ENCODE results near the gene ARL5A. TPM values are rescaled to one million over a fixed set of nuclear protein-coding genes. Genes with fewer than 3 reads are reported as not detected.

Gene ARL5A
- total RNA-seq, 2 experiments from 2014 or later, result 54.6 to 63.2 TPM

- CTCF ChIA-PET, result interaction anchor here (0.8 to 2.4 kb wide), 2 partner anchors 37 to 197 kb away, joined by 3 to 9 read pairs; no protein-coding TSS in a partner anchor
- intact Hi-C loops (cut with micrococcal nuclease), result loop anchor here (1.0 to 10.0 kb wide), 10 partner anchors 9 to 889 kb away; partner anchors contain the start of genes ARL6IP6, RBM43 and STAM2
- Mint-ChIP-seq H3K4me1 (ENCODE audit: low read depth) (peaks cover 37% of the 10 kb centered on the region), H3K4me3 (peak overlapping the region; percentile 93), H3K27ac (peak overlapping the region; percentile 79), H3K27me3 (no peaks in the 10 kb centered on the region), H3K36me3 (no peaks in the 10 kb centered on the region), H3K9me3 (no peaks in the 10 kb centered on the region)
- DNase-seq, result no peak
- POLR2A ChIA-PET, result interaction anchor here (1.3 to 1.9 kb wide), 2 partner anchors 9 to 888 kb away, joined by 4 to 18 read pairs; partner anchors contain the start of gene PRPF40A
These were observed 686 bp upstream of the ARL5A start for GRCh38 chr2:151828890-151829324.

- Mint-ChIP-seq H3K4me1 (ENCODE audit: low read depth) (peaks cover 50% of the 10 kb centered on the region), H3K9me3 (no peaks in the 10 kb centered on the region), H3K27ac (peak overlapping the region; percentile 76), H3K4me3 (peak overlapping the region; percentile 93), H3K36me3 (no peaks in the 10 kb centered on the region), H3K27me3 (no peaks in the 10 kb centered on the region)
- CTCF ChIA-PET, result interaction anchor here (0.8 to 2.4 kb wide), 3 partner anchors 13 to 198 kb away, joined by 3 to 9 read pairs (median 3); no protein-coding TSS in a partner anchor
- POLR2A ChIA-PET, result interaction anchor here (0.6 to 1.9 kb wide), 5 partner anchors 8 to 890 kb away, joined by 3 to 18 read pairs (median 4); partner anchors contain the start of gene PRPF40A
- intact Hi-C loops (cut with micrococcal nuclease), result loop anchor here (1.0 to 10.0 kb wide), 10 partner anchors 7 to 891 kb away; partner anchors contain the start of genes ARL6IP6, RBM43 and STAM2
- DNase-seq, result peak; percentile 31
These were observed 568 bp downstream of the ARL5A start for GRCh38 chr2:151827564-151828142.

- no peak overlapping the region for H3K27ac Mint-ChIP-seq
- no peaks in the 10 kb centered on the region for H3K27me3 Mint-ChIP-seq
- no peak for DNase-seq
- ChIA-PET POLR2A (no interaction called here), CTCF (interaction anchor here (0.8 kb wide), 1 partner anchor 197 kb away, joined by 3 read pairs; no protein-coding TSS in a partner anchor)
- peak overlapping the region; percentile 93 for H3K4me3 Mint-ChIP-seq
- H3K4me1 Mint-ChIP-seq (ENCODE audit: low read depth), result peaks cover 56% of the 10 kb centered on the region
- no peaks in the 10 kb centered on the region for H3K9me3 Mint-ChIP-seq
- intact Hi-C loops (cut with micrococcal nuclease), result loop anchor here (5.0 to 10.0 kb wide), 8 partner anchors 51 to 748 kb away; partner anchors contain the start of genes RBM43 and STAM2
- no peaks in the 10 kb centered on the region for H3K36me3 Mint-ChIP-seq
These were observed 1.5 kb downstream of the ARL5A start for GRCh38 chr2:151826737-151827157.

- CTCF ChIA-PET, result no interaction called here
- Mint-ChIP-seq H3K36me3 (no peaks in the 10 kb centered on the region), H3K4me3 (no peak overlapping the region), H3K27me3 (no peaks in the 10 kb centered on the region), H3K9me3 (no peaks in the 10 kb centered on the region), H3K27ac (no peak overlapping the region), H3K4me1 (ENCODE audit: low read depth) (peaks cover 71% of the 10 kb centered on the region)
- POLR2A ChIA-PET, result no interaction called here
- intact Hi-C loops (cut with micrococcal nuclease), result loop anchor here (5.0 to 10.0 kb wide), 8 partner anchors 52 to 750 kb away; partner anchors contain the start of genes RBM43 and STAM2
- DNase-seq, result no peak
These were observed 3.3 kb downstream of the ARL5A start for GRCh38 chr2:151824886-151825285.

- no peaks in the 10 kb centered on the region for H3K9me3 Mint-ChIP-seq
- no peak for DNase-seq
- no peak overlapping the region for H3K4me3 Mint-ChIP-seq
- H3K36me3 Mint-ChIP-seq, result no peaks in the 10 kb centered on the region
- no peaks in the 10 kb centered on the region for H3K27me3 Mint-ChIP-seq
- H3K27ac Mint-ChIP-seq, result no peak overlapping the region
- peaks cover 77% of the 10 kb centered on the region for H3K4me1 Mint-ChIP-seq (ENCODE audit: low read depth)
- intact Hi-C loops (cut with micrococcal nuclease), result loop anchor here (10.0 kb wide), 4 partner anchors 189 to 751 kb away; partner anchors contain the start of gene RBM43
- ChIA-PET POLR2A (no interaction called here), CTCF (no interaction called here)
These were observed 4.6 kb downstream of the ARL5A start for GRCh38 chr2:151823651-151824050.

GRCh38 chr2:151819920-151820319 is 8.3 kb downstream of the ARL5A start:
- no peak overlapping the region for H3K4me3 Mint-ChIP-seq
- peaks cover 6% of the 10 kb centered on the region for H3K36me3 Mint-ChIP-seq
- intact Hi-C loops (cut with micrococcal nuclease), result loop anchor here (1.0 to 10.0 kb wide), 5 partner anchors 8 to 755 kb away; partner anchors contain the start of genes ARL5A and RBM43
- H3K27me3 Mint-ChIP-seq, result no peaks in the 10 kb centered on the region
- peak overlapping the region; percentile 38 for H3K27ac Mint-ChIP-seq
- no peaks in the 10 kb centered on the region for H3K9me3 Mint-ChIP-seq
- DNase-seq, result no peak
- ChIA-PET CTCF (interaction anchor here (0.6 to 1.6 kb wide), 3 partner anchors 21 to 205 kb away, joined by 3 to 5 read pairs (median 5); no protein-coding TSS in a partner anchor), POLR2A (interaction anchor here (2.2 kb wide), 1 partner anchor 8 kb away, joined by 18 read pairs; the partner anchor contains the start of gene ARL5A)
- peaks cover 57% of the 10 kb centered on the region for H3K4me1 Mint-ChIP-seq (ENCODE audit: low read depth)

GRCh38 chr2:151817929-151818328 is 10.3 kb downstream of the ARL5A start:
- Mint-ChIP-seq H3K4me1 (ENCODE audit: low read depth) (peaks cover 37% of the 10 kb centered on the region), H3K27ac (no peak overlapping the region), H3K27me3 (no peaks in the 10 kb centered on the region), H3K9me3 (no peaks in the 10 kb centered on the region), H3K4me3 (no peak overlapping the region), H3K36me3 (peaks cover 6% of the 10 kb centered on the region)
- POLR2A ChIA-PET, result no interaction called here
- CTCF ChIA-PET, result no interaction called here
- DNase-seq, result no peak
- intact Hi-C loops (cut with micrococcal nuclease), result no loop called here

GRCh38 chr2:151816843-151817242 is 11.4 kb downstream of the ARL5A start:
- no peak overlapping the region for H3K4me3 Mint-ChIP-seq
- ChIA-PET CTCF (interaction anchor here (0.9 to 1.5 kb wide), 3 partner anchors 9 to 208 kb away, joined by 3 to 5 read pairs (median 3); no protein-coding TSS in a partner anchor), POLR2A (interaction anchor here (1.1 kb wide), 1 partner anchor 11 kb away, joined by 4 read pairs; the partner anchor contains the start of gene ARL5A)
- H3K4me1 Mint-ChIP-seq (ENCODE audit: low read depth), result peaks cover 28% of the 10 kb centered on the region
- DNase-seq, result no peak
- H3K27ac Mint-ChIP-seq, result no peak overlapping the region
- no peaks in the 10 kb centered on the region for H3K27me3 Mint-ChIP-seq
- intact Hi-C loops (cut with micrococcal nuclease), result no loop called here
- peaks cover 13% of the 10 kb centered on the region for H3K36me3 Mint-ChIP-seq
- peaks cover 2% of the 10 kb centered on the region for H3K9me3 Mint-ChIP-seq

- DNase-seq, result no peak
- ChIA-PET CTCF (interaction anchor here (0.9 to 1.5 kb wide), 3 partner anchors 8 to 209 kb away, joined by 3 to 5 read pairs (median 3); no protein-coding TSS in a partner anchor), POLR2A (interaction anchor here (1.1 kb wide), 1 partner anchor 12 kb away, joined by 4 read pairs; the partner anchor contains the start of gene ARL5A)
- peaks cover 18% of the 10 kb centered on the region for H3K36me3 Mint-ChIP-seq
- H3K4me1 Mint-ChIP-seq (ENCODE audit: low read depth), result peaks cover 22% of the 10 kb centered on the region
- H3K27ac Mint-ChIP-seq, result no peak overlapping the region
- intact Hi-C loops (cut with micrococcal nuclease), result no loop called here
- H3K4me3 Mint-ChIP-seq, result no peak overlapping the region
- no peaks in the 10 kb centered on the region for H3K27me3 Mint-ChIP-seq
- peaks cover 5% of the 10 kb centered on the region for H3K9me3 Mint-ChIP-seq
These were observed 12.3 kb downstream of the ARL5A start for GRCh38 chr2:151815821-151816489.

GRCh38 chr2:151810489-151810888 is 17.7 kb downstream of the ARL5A start:
- ChIA-PET POLR2A (no interaction called here), CTCF (no interaction called here)
- Mint-ChIP-seq H3K4me3 (no peak overlapping the region), H3K4me1 (ENCODE audit: low read depth) (peaks cover 4% of the 10 kb centered on the region), H3K27me3 (no peaks in the 10 kb centered on the region), H3K36me3 (peaks cover 21% of the 10 kb centered on the region), H3K27ac (no peak overlapping the region), H3K9me3 (peaks cover 5% of the 10 kb centered on the region)
- intact Hi-C loops (cut with micrococcal nuclease), result no loop called here
- no peak for DNase-seq

GRCh38 chr2:151809073-151809383 is 19.2 kb downstream of the ARL5A start:
- Mint-ChIP-seq H3K36me3 (peaks cover 23% of the 10 kb centered on the region), H3K4me3 (no peak overlapping the region), H3K27me3 (no peaks in the 10 kb centered on the region), H3K27ac (no peak overlapping the region), H3K9me3 (peaks cover 5% of the 10 kb centered on the region), H3K4me1 (ENCODE audit: low read depth) (peaks cover 4% of the 10 kb centered on the region)
- ChIA-PET POLR2A (no interaction called here), CTCF (interaction anchor here (1.0 kb wide), 1 partner anchor 171 kb away, joined by 3 read pairs; no protein-coding TSS in a partner anchor)
- DNase-seq, result no peak
- intact Hi-C loops (cut with micrococcal nuclease), result no loop called here
